Spleen (tissue), 11 donors: ENCODE measurements around the gene MED9. TPM values are rescaled to one million over a fixed set of nuclear protein-coding genes. Genes with fewer than 3 reads are reported as not detected.
"Not testable (repeated sequence)": the region's sequence is repeated elsewhere in the genome, so short reads cannot be mapped to it uniquely, and the experiment has no call there.

ENCODE experiments used
- DNase-seq: peaks from one replicate; pipeline ENCODE4 v3.0.0-alpha.2; 2020
- H3K27ac ChIP-seq, 8 donors: fragments of 200-600 bp; sonication (generic) in 7 of 8; 1 replicate in 4 of 8; 2 replicates in 4 of 8; pipeline versions ENCODE4 v1.5.0 to v1.8.0; 2016 to 2021; ENCODE audit warnings: inconsistent platforms in 4 of 8, mild to moderate bottlenecking in 4 of 8, moderate library complexity in 1 of 8
- H3K27me3 ChIP-seq, 7 donors: fragments of 200-600 bp; sonication (generic) in 6 of 7; replicated peaks in 1 of 7; 1 replicate in 4 of 7; 2 replicates in 3 of 7; pipeline versions ENCODE4 v1.5.0 to v1.8.0; 2016 to 2021; ENCODE audit warnings: inconsistent platforms in 3 of 7, mild to moderate bottlenecking in 1 of 7
- H3K36me3 ChIP-seq, 6 donors: fragments of 200-600 bp; sonication (generic) in 5 of 6; 1 replicate in 4 of 6; 2 replicates in 2 of 6; pipeline versions ENCODE4 v1.5.0 to v1.8.0; 2016 to 2021; ENCODE audit warnings: inconsistent platforms in 2 of 6
- H3K4me1 ChIP-seq, 6 donors: fragments of 200-600 bp; sonication (generic) in 5 of 6; 1 replicate in 3 of 6; 2 replicates in 3 of 6; pipeline versions ENCODE4 v1.5.0 to v1.8.0; 2016 to 2021; ENCODE audit warnings: inconsistent platforms in 3 of 6
- H3K4me3 ChIP-seq, 8 donors: fragments of 200-600 bp; sonication (generic) in 7 of 8; 1 replicate in 4 of 8; 2 replicates in 4 of 8; pipeline versions ENCODE4 v1.5.0 to v1.8.0; 2016 to 2021; ENCODE audit warnings: inconsistent platforms in 4 of 8, mild to moderate bottlenecking in 4 of 8, moderate library complexity in 2 of 8
- H3K9me3 ChIP-seq, 8 donors: fragments of 200-600 bp; sonication (generic) in 7 of 8; 1 replicate in 4 of 8; 2 replicates in 4 of 8; pipeline versions ENCODE4 v1.5.0 to v1.8.0; 2016 to 2021; ENCODE audit warnings: inconsistent platforms in 4 of 8
- CTCF ChIP-seq, 11 experiments: fragments of 200-600 bp in 7 of 11; fragments of 450-650 bp in 4 of 11; sonication (generic) in 4 of 11; IDR thresholded peaks in 8 of 11; conservative IDR thresholded peaks in 3 of 11; 1 replicate in 7 of 11; 2 replicates in 4 of 11; pipeline versions ENCODE4 v1.4.0 to v1.8.0; 2016 to 2021; ENCODE audit warnings: antibody characterized with exemption in 11 of 11, inconsistent platforms in 4 of 11, mild to moderate bottlenecking in 1 of 11
- POLR2A ChIP-seq, 3 donors: fragments of 450-650 bp; IDR thresholded peaks; one replicate each; pipeline ENCODE4 v1.5.1; 2017; ENCODE audit warnings: antibody characterized with exemption in 3 of 3, mild to moderate bottlenecking in 1 of 3
- POLR2AphosphoS5 ChIP-seq, 3 donors: sonication (generic); formaldehyde crosslinking; IDR thresholded peaks; one replicate each; pipeline ENCODE4 v1.5.1; 2017; ENCODE audit warnings: antibody characterized with exemption in 3 of 3
- WGBS, 5 donors: extraction: QIAGEN DNeasy Blood & Tissue Kit in 3 of 5; methylation state at CpG; one replicate each; pipeline versions ENCODE4 v1.1.5 to v1.1.7; 2013 to 2018; 5-methylcytosine and 5-hydroxymethylcytosine counted together
- intact Hi-C: fragments of 100-400 bp; cut with DNase I; formaldehyde crosslinking; loops from one replicate; pipeline ENCODE4 v1.15.0; 2023; ENCODE audit warnings: low total_unique reads
- polyA plus RNA-seq, 3 donors: library from polyadenylated mRNA; stranded (reverse); fragments of 200-250 nt; gene quantifications; one replicate each; pipeline ENCODE4 v1.2.1, GENCODE V29; 2013
- total RNA-seq, 7 donors: library from RNA; depleted of rRNA in 3 of 7; stranded (reverse); fragments of >200 nt in 3 of 7; fragmentation: NEBNext Ultra II Directional in 4 of 7; extraction: Animal tissue kit (Norgen Biotek cat#: 25700) in 4 of 7; gene quantifications; one replicate each; pipeline versions ENCODE4 v1.1.0 to v1.2.1, GENCODE V29; 2016 to 2021
- donor health status: healthy with polysubstance abuse.
- donor health status: DM: no; HTN: no; CAD: no; lungs with moderate emphysema.
- donor health status: DM: no; HTN: no; CAD: no.
- donor health status: Bipolar disorder and iron deficiency.
- donor health status: healthy.
- donor health status: DM: no; HTN: no; CAD: no.
- donor health status: DM: yes; HTN: yes; CAD: no.

Gene MED9
- total and polyA plus RNA-seq, 10 donors, result 8.5 to 19.2 (median 14.1) TPM

- Histone ChIP-seq H3K36me3 (peaks cover 0 to 81% (median 13%) of the 10 kb centered on the region in 6 donors), H3K27me3 (no peaks in the 10 kb centered on the region), H3K27ac (peak overlapping the region in 4 of 8 donors; percentile 25 to 41 (median 38)), H3K4me1 (peaks cover 8 to 64% (median 35%) of the 10 kb centered on the region in 6 donors), H3K4me3 (no peak overlapping the region), H3K9me3 (no peaks in the 10 kb centered on the region)
- 26 to 44% (median 33%) methylated on average over 11 to 12 of the region's 12 CpGs for WGBS, 5 donors
- intact Hi-C loops, result no loop called here
- TF ChIP-seq POLR2AphosphoS5 (IDR thresholded peaks at IDR 0.05) (peak in 1 of 3 donors; percentile 18), CTCF (IDR thresholded peaks at IDR 0.05 in 8 of 11, conservative IDR thresholded peaks at IDR 0.05 in 3 of 11) (no peak)
- DNase-seq, result peak; percentile 47
These were observed 7.7 kb downstream of the MED9 start for GRCh38 chr17:17484451-17484899.

- whole genome bisulfite sequencing, 5 donors, result 64 to 92% (median 75%) methylated on average over 6 of the region's 6 CpGs
These were observed 8.6 kb downstream of the MED9 start for GRCh38 chr17:17485420-17485819.

GRCh38 chr17:17486416-17486815, 9.6 kb downstream of the MED9 start:
- intact Hi-C loops, H3K4me3 ChIP-seq, H3K27me3 ChIP-seq, H3K27ac ChIP-seq, H3K9me3 ChIP-seq: not testable (repeated sequence)
- DNase-seq, result peak; percentile 69
- 94 to 97% (median 97%) methylated on average over 12 to 23 of the region's 23 CpGs for WGBS, 5 donors
- Histone ChIP-seq H3K4me1 (peaks cover under 1 to 49% (median 23%) of the 10 kb centered on the region in 6 donors), H3K36me3 (peaks cover 2 to 81% (median 18%) of the 10 kb centered on the region in 6 donors)

More at GRCh38 chr17:17485420-17485819, 8.6 kb downstream of the MED9 start:
- Histone ChIP-seq H3K9me3 (no peaks in the 10 kb centered on the region), H3K27me3 (no peaks in the 10 kb centered on the region), H3K4me1 (peaks cover 8 to 54% (median 30%) of the 10 kb centered on the region in 6 donors), H3K36me3 (peaks cover 0 to 81% (median 13%) of the 10 kb centered on the region in 6 donors), H3K27ac (peak overlapping the region in 2 of 8 donors; percentile 14 to 35), H3K4me3 (no peak overlapping the region)
- TF ChIP-seq CTCF (IDR thresholded peaks at IDR 0.05 in 8 of 11, conservative IDR thresholded peaks at IDR 0.05 in 3 of 11) (no peak), POLR2AphosphoS5 (IDR thresholded peaks at IDR 0.05) (no peak), POLR2A (IDR thresholded peaks at IDR 0.05) (no peak)
- DNase-seq, result peak; percentile 29
- intact Hi-C loops, result no loop called here

- H3K27ac ChIP-seq, result no peak overlapping the region
- intact Hi-C loops, result no loop called here
- DNase-seq, result peak; percentile 14
- H3K4me1 ChIP-seq, result peaks cover 0 to 48% (median 19%) of the 10 kb centered on the region in 6 donors
- 49 to 87% (median 52%) methylated on average over 2 of the region's 2 CpGs for WGBS, 5 donors
- no peak for TF ChIP-seq CTCF (IDR thresholded peaks at IDR 0.05 in 8 of 11, conservative IDR thresholded peaks at IDR 0.05 in 3 of 11)
- TF ChIP-seq POLR2AphosphoS5 (IDR thresholded peaks at IDR 0.05), result no peak
- TF ChIP-seq POLR2A (IDR thresholded peaks at IDR 0.05), result no peak
- no peaks in the 10 kb centered on the region for H3K27me3 ChIP-seq
- H3K4me3 ChIP-seq, result no peak overlapping the region
- H3K9me3 ChIP-seq, result no peaks in the 10 kb centered on the region
- H3K36me3 ChIP-seq, result peaks cover 2 to 94% (median 27%) of the 10 kb centered on the region in 6 donors
These were observed 11.2 kb downstream of the MED9 start for GRCh38 chr17:17487998-17488397.
